NOMO-1 (cell line): ENCODE results near the gene LRTM2.

Experiments used
- DNase-seq, 2 experiments: peaks; one replicate each; lab custom pipeline; 2025; ENCODE audit not compliant: unreplicated experiment in 2 of 2; lab: John Stamatoyannopoulos, UW

The LRTM2 gene

GRCh38 chr12:1879633-1880032 is 59.3 kb downstream of the LRTM2 start:
- DNase-seq, result no peak

GRCh38 chr12:1880153-1880845 is 59.9 kb downstream of the LRTM2 start:
- no peak for DNase-seq

DNA sequence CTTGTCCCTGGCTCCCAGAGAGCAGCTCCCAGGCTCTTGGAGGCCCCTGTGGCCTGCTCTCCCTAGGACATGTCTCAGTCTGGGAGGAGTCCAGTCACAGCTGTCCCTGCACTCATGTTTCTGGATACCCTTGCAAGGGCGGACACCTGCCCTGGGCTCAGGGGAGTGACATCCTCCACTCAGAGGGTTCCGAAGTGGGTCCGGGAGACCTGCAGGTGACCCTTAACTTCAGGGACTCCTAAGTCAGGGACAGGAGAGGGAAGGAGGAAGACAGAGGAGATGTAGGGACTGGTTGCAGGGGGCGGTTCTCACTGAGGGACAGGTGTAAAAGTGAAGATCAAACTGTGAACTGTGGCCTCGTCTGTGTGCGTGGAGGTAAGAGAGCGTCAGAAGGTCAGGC is 60.5 kb downstream of the LRTM2 start:
- DNase-seq, result no peak

- no peak for DNase-seq
Measured at GRCh38 chr12:1881301-1881700, 60.9 kb downstream of the LRTM2 start.

DNA sequence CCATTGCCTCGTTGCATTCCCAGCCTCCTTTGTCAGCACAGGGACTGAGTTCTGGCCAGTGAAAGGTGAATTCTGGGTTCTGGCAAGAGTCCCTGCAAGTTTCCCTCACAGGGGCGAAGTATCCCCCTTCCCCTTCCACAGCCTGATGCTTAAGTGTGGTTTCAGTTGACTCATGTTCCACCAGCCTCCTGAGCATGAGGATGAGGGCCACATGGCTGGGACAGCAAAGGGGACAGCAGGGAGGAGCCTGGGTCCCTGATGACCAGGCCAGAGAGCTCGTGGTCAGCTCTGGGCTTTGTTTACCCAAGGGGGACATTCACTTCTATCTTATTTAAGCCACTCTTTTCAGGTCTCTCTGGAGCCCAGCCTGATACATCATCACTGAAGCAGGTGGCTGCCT is 61.6 kb downstream of the LRTM2 start:
- DNase-seq, result no peak

DNA sequence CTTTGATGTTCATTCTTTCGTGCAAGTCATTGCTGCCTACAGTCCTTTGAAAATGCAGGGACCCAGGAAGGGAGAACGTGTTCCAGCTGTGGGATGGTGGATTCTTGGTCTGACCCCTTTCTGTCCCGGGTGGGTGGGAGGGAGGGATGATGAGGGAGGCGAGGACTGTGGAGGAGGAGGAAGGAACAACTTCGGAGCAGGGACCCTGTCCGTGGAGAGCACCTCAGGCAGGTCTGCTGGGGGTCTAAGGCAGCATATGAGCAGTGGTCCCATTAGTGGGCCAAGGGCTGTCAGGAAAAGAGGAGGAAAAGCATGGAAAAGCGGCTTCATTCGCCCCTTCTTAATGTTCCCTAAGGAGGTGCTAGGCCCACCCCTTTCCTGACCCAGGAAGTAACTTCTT is 62.0 kb downstream of the LRTM2 start:
- no peak for DNase-seq

- peak; percentile 11 to 12 for DNase-seq
Measured at GRCh38 chr12:1882850-1883470, 62.6 kb downstream of the LRTM2 start.

DNA sequence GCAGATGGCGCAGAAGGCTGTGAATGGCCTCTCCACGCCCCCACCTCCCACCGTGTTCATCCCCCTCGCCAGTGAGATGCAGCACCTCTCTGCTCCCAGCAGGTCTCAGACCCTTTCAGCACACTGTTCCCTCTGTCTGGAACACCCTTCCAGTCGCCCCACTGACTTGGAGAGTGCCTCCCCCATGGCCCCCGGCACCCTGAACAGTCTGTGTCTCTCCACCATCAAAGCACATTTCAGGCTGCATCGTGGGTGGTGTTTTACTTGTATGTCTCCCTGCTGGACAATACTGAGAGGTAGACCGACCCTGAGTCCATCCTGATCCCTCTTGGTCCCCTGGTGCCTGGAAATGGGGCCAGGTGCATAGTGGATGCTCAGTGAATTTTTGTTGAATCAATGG is 63.1 kb downstream of the LRTM2 start:
- DNase-seq, result no peak

DNA sequence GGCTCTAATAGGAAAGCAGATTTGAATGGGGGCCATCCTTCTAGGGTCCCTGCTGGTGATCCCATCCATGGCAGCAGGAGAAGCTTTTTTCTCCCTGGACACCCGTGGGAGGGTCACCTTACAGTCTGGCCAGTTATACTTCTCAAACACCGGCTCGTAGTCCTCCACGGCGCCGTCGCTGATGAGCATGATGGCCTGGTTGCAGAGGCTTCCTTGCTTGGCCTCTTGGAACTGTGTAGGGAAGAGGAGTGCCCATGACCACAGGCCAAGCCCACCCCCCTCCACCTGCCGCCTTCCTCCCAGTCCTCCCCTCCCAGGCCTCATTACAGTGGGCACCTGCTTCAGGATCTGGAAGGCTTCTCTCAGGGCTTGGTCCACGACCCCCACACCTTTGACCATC is 64.3 kb downstream of the LRTM2 start:
- DNase-seq, result no peak

DNA sequence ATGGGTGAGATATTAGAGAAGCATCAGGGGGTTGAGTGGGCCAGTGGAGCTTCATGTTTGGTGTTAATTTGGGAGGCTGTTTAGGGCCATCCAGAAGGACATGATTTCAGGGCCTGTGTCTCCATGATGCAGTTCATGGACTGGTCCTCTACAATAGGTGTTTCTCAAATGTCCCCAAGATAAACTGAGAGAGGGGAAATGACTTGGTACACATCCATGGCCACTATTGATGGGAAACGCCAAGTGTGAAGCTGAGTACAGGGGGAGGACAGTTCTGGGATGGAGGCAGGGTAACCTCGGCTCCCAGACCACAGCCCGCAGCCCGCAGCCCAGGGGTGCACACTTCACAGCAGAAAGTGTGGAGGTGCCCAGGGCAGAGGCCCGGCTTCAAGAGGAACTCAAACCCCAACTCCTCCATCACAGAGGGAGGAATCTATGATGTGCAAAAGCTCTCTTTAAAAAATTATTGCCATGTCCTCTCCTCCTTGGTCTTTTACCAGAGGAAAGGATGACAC is 64.8 kb downstream of the LRTM2 start:
- no peak for DNase-seq

- no peak for DNase-seq
Measured at GRCh38 chr12:1885599-1886245, 65.4 kb downstream of the LRTM2 start.
